Prostate gland (tissue), 2 donors: ENCODE measurements around the gene CNTLN.

Experiments
- CTCF ChIP-seq, 4 experiments: fragments of 200-600 bp in 2 of 4; fragments of 450-650 bp in 2 of 4; sonication (generic) in 2 of 4; IDR thresholded peaks; 1 replicate in 3 of 4; 2 replicates in 1 of 4; pipeline ENCODE4 v1.5.1; 2016 to 2019; ENCODE audit warnings: antibody characterized with exemption in 4 of 4, mild to moderate bottlenecking in 2 of 4, moderate library complexity in 2 of 4
- POLR2A ChIP-seq: fragments of 450-650 bp; IDR thresholded peaks from one replicate; pipeline ENCODE4 v1.6.1; 2016; ENCODE audit warnings: antibody characterized with exemption, mild to moderate bottlenecking
- POLR2AphosphoS5 ChIP-seq: sonication (generic); formaldehyde crosslinking; IDR thresholded peaks from one replicate; pipeline ENCODE4 v1.6.1; 2017; ENCODE audit warnings: antibody characterized with exemption

- TF ChIP-seq CTCF (IDR thresholded peaks at IDR 0.05) (no peak), POLR2AphosphoS5 (no peak), POLR2A (no peak)
Measured at GRCh38 chr9:17135295-17136160, 688 bp downstream of the CNTLN start.
